Mucosa of descending colon (tissue), 3 donors: ENCODE measurements around the gene AZU1. TPM values are rescaled to one million over a fixed set of nuclear protein-coding genes. Genes with fewer than 3 reads are reported as not detected.

Source experiments
- ATAC-seq: fragments of 200-7000 bp; cut with Tn5 transposase; one replicate; pipeline ENCODE4 v1.9.1; 2020; ENCODE audit warnings: mild to moderate bottlenecking, moderate library complexity
- DNase-seq, 3 donors: peaks; one replicate each; pipeline ENCODE4 v3.0.0-alpha.2; 2020
- H3K36me3 ChIP-seq: fragments of 200-600 bp; one replicate; pipeline ENCODE4 v1.8.0; 2021; ENCODE audit warnings: low read depth, mild to moderate bottlenecking
- H3K4me1 ChIP-seq: fragments of 200-600 bp; one replicate; pipeline ENCODE4 v1.8.0; 2021; ENCODE audit warnings: low read depth, mild to moderate bottlenecking
- H3K4me3 ChIP-seq: fragments of 200-600 bp; one replicate; pipeline ENCODE4 v1.8.0; 2021; ENCODE audit warnings: mild to moderate bottlenecking
- H3K9me3 ChIP-seq: fragments of 200-600 bp; one replicate; pipeline ENCODE4 v1.8.0; 2021; ENCODE audit warnings: mild to moderate bottlenecking
- intact Hi-C, 2 donors: fragments of 100-400 bp; cut with DNase I in 1 of 2; cut with micrococcal nuclease in 1 of 2; formaldehyde crosslinking; loops; one replicate each; pipeline versions ENCODE4 v1.11.0 to v1.11.1; 2022; cut with DNase I, micrococcal nuclease
- total RNA-seq, 3 donors: library from RNA; stranded (reverse); fragmentation: NEBNext Ultra II Directional in 2 of 3; extraction: Animal tissue kit (Norgen Biotek cat#: 25700) in 2 of 3; gene quantifications; one replicate each; pipeline versions ENCODE4 v1.2.1 to v1.2.4, GENCODE V29; 2021 to 2023
- TF ChIP-seq, protein P1 (sequence below): fragments of 200-600 bp; IDR thresholded peaks from one replicate; pipeline ENCODE4 v1.8.0; 2022; ENCODE audit warnings: antibody characterized with exemption, mild to moderate bottlenecking
- donor health status: DM: no; HTN: no; CAD: no; lungs with moderate emphysema.
- donor health status: DM: no; HTN: no; CAD: no.
- donor health status: DM: no; HTN: yes; CAD: no.

The AZU1 gene
- total RNA-seq, 3 donors from 2014 or later = 0.25 TPM; not detected in 2

DNA sequence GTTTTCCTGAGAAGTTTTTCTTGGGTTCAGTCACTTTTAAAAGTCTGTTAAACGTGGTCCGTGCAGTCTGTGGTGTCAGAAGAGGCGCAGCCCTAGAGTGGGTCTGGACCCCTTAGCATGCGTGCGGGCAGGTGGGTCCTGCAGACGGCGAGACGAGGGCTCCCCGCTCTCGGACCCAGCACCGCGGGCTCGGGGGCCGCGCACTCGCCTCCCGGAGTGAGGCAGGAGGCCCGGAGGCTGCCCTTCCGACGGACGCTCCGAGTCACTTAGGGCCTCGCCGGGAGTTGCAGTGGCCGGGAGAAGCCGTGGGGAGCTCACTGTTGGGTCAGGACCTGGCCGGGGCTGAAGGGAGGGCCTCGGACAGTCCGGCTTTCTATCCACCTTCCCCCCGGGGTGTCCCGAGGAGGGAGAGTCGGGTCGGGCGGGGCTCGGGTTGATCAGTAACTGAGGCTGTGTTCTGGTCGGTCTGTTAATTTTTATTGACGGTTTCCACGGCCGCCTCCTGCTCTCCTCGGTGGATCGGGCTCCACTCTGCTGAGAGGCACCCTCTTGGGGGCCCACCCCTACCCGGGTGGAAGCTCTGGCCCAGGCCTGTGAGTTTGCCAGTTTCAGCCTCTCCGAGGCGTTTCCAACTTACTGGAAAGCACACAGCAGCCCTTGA is 29.1 kb upstream of the AZU1 start:
- Histone ChIP-seq H3K36me3 (peaks cover 5% of the 10 kb centered on the region), H3K9me3 (no peaks in the 10 kb centered on the region), H3K4me3 (peak overlapping the region; percentile 84), H3K4me1 (peaks cover 48% of the 10 kb centered on the region)
- DNase-seq = peak; percentile 81 to 87 (median 84)
- peak; percentile 23 for ATAC-seq
- intact Hi-C loops = no loop called here
- TF ChIP-seq, protein P1, sequence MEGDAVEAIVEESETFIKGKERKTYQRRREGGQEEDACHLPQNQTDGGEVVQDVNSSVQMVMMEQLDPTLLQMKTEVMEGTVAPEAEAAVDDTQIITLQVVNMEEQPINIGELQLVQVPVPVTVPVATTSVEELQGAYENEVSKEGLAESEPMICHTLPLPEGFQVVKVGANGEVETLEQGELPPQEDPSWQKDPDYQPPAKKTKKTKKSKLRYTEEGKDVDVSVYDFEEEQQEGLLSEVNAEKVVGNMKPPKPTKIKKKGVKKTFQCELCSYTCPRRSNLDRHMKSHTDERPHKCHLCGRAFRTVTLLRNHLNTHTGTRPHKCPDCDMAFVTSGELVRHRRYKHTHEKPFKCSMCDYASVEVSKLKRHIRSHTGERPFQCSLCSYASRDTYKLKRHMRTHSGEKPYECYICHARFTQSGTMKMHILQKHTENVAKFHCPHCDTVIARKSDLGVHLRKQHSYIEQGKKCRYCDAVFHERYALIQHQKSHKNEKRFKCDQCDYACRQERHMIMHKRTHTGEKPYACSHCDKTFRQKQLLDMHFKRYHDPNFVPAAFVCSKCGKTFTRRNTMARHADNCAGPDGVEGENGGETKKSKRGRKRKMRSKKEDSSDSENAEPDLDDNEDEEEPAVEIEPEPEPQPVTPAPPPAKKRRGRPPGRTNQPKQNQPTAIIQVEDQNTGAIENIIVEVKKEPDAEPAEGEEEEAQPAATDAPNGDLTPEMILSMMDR = no peak

DNA sequence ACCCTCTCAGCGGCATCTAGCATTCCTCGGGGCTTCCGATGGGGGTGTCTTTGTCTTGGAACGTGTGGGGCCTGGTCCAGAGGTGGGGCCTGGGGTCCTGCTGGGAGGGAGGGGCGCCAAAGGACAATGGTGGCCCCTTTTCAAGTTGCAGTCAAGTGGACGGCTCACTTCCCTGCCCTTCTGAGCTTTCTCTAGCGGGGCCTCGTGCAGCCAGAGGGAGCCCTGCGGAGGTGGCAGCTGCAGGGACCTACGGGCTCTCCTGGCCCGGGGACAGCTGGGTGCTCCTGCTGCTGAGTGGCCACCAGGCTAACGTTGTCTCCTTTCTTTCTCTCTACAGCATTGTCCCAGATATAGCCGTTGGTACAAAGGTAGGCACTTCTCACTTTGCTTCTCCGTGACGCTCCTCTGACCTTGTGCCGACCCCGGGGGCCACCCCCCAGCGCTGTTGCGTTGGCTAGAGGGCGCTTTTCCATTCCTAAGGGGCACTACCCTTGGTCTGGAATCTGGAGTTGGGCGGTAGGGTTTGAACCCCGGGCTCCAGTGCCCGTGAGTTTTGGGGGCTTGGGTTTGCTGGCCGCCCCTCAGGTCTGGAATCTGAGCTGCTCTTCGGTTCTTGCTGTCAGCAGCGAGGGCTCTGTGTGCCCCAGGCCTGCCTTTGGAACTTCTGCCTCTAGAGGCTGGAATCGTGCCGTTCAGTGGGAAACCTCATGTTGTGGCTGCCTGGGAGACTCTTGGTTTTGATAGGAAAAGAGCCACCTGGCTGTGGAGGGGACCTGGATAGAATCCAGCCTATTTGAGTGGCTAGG is 28.4 kb upstream of the AZU1 start:
- TF ChIP-seq, protein P1 = no peak
- no peak overlapping the region for H3K4me3 ChIP-seq
- H3K4me1 ChIP-seq = peaks cover 48% of the 10 kb centered on the region
- intact Hi-C loops = no loop called here
- no peaks in the 10 kb centered on the region for H3K9me3 ChIP-seq
- peaks cover 6% of the 10 kb centered on the region for H3K36me3 ChIP-seq
- DNase-seq (peak in 1 of 3 donors; percentile 39), ATAC-seq (no peak)

DNA sequence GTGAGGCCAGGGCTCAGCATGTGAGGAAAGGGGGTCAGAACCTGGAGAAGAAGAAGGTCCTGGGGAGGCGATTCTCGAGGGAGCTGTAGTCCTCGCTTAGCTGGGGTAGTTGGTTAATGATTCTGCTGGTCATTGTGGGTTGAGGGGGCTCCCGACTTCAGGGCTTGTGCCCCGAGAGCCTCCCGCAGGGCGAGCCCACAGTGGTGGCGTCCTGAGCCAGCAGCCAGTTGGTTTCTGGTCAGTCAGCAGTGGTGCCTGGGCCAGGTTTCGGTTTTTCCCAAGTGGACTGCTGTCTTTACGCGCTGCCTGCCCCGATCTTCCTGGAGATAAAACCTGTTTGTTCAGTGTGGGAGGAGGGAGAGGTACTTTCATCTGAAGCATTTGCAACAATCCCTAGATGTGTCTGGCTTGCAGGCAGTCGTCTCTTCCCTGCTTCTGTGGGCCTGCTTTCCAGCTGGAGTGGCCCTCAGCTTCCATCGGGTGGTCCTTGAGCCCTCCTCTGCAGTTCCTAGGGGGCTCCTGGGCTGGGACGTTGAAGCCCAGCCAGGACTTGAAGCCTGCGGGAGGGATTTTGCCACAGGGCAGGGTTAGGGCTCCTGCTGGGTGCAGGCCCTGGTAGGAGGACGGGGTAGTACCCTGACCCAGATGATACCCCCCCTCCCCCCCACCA is 27.1 kb upstream of the AZU1 start:
- Histone ChIP-seq H3K4me1 (peaks cover 48% of the 10 kb centered on the region), H3K4me3 (no peak overlapping the region), H3K9me3 (no peaks in the 10 kb centered on the region), H3K36me3 (peaks cover 18% of the 10 kb centered on the region)
- TF ChIP-seq, protein P1 = no peak
- peak; percentile 1 for ATAC-seq
- intact Hi-C loops = no loop called here
- peak; percentile 56 to 68 (median 64) for DNase-seq

DNA sequence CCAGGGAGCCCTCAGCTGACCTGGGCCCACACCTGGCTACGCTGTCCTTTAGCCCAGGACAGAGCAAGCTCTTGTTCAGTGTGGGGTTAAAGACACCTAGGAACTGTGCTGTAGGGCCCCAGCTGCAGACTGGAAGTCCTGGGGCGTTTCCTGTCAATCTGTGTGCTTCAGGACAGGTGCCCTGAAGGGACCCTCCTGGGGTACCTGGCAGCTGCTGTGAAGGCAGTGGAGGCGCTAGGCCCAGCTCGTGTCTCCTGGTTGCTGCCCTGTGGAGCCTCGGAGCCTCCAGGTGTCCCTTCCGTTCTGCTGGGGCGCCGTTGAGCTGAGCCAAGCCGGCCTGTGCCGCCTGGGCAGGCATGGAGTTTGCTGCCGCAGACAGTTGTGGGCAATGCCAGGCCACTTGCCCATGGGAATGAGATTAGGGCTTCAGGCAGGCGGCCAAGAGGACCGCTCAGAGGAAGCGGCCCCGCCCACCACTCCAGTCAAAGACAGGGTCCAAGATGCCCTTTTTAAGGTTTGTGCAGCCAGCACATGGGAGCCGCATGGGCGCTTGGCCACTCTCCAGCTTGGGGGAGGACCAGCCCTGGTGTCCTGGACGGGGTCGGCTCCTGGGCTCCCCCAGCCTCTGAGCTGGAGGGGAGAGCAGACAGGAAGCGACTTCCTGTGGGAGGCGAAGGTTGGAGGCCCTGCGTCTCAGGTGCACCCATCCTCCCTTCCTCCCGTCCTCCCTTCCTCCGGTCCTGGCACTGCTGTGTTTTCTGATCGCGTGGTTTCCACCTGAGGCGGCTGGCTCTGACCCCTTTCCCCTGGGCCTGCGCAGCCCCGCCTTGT is 26.4 kb upstream of the AZU1 start:
- peak; percentile 60 to 74 (median 60) for DNase-seq
- no peaks in the 10 kb centered on the region for H3K9me3 ChIP-seq
- H3K4me1 ChIP-seq = peaks cover 41% of the 10 kb centered on the region
- H3K36me3 ChIP-seq = peaks cover 25% of the 10 kb centered on the region
- ATAC-seq = no peak
- TF ChIP-seq, protein P1 = no peak
- H3K4me3 ChIP-seq = no peak overlapping the region
- intact Hi-C loops = no loop called here

DNA sequence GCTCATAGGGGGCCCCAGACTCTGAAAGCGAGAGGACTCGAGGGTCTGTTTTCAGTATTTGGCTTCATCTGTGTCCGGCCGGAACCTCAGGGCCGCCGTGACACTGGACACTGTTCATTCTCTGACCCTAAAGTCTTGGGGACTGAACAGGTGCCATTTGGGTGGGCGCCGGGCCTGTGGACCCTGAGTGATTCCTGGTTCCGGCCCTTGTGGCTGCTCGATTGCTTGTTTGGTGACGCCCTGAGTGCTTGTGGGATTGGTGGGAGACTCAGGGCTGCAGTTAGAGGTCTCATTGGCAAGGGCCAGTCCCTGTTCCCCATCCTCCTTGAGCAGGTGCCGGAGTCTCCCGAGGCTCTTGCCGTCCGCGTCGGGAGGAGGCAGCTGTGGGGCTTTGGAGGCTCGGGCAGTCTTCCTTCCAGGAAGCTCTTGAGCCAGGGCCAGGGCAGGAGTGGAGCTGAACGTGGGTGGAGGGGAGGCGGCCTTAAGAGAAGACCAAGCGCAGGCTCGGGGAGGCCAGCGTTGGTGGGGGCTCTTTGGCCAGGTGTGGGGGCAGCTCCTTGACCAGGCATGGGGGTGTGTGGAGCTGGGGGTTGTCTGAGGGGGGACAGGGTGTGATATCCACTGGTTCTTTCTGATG is 25.7 kb upstream of the AZU1 start:
- intact Hi-C loops = no loop called here
- no peak for ATAC-seq
- Histone ChIP-seq H3K36me3 (peaks cover 30% of the 10 kb centered on the region), H3K4me3 (no peak overlapping the region), H3K4me1 (peaks cover 39% of the 10 kb centered on the region), H3K9me3 (no peaks in the 10 kb centered on the region)
- peak in 1 of 3 donors; percentile 35 for DNase-seq
- TF ChIP-seq, protein P1 = no peak
